Activated naive CD8-positive, alpha-beta T cell (primary cell): ENCODE data around the gene AWAT2.
"Not testable (repeated sequence)": the region's sequence is repeated elsewhere in the genome, so short reads cannot be mapped to it uniquely, and the experiment has no call there.

Experiments used
- H3K27ac Mint-ChIP-seq: one replicate; pipeline ENCODE4 v1.8.0; 2021; ENCODE audit warnings: mixed read lengths
- H3K27me3 Mint-ChIP-seq: one replicate; pipeline ENCODE4 v1.8.0; 2021; ENCODE audit warnings: mixed read lengths
- H3K36me3 Mint-ChIP-seq: one replicate; pipeline ENCODE4 v1.8.0; 2021; ENCODE audit warnings: mixed read lengths
- H3K4me1 Mint-ChIP-seq: one replicate; pipeline ENCODE4 v1.8.0; 2021; ENCODE audit warnings: low read depth, mixed read lengths
- H3K4me3 Mint-ChIP-seq: one replicate; pipeline ENCODE4 v1.8.0; 2021; ENCODE audit warnings: mild to moderate bottlenecking, mixed read lengths
- H3K9me3 Mint-ChIP-seq: one replicate; pipeline ENCODE4 v1.8.0; 2021; ENCODE audit warnings: low read depth, mixed read lengths

AWAT2 gene

GRCh38 chrX:70029863-70030262 lies 19.9 kb downstream of the AWAT2 start:
- Mint-ChIP-seq H3K27me3 (no peaks in the 10 kb centered on the region), H3K4me1 (peaks cover 38% of the 10 kb centered on the region), H3K36me3 (no peaks in the 10 kb centered on the region), H3K9me3 (no peaks in the 10 kb centered on the region), H3K27ac (no peak overlapping the region), H3K4me3 (no peak overlapping the region)

- Mint-ChIP-seq H3K36me3 (no peaks in the 10 kb centered on the region), H3K27ac (no peak overlapping the region), H3K4me3 (no peak overlapping the region), H3K9me3 (no peaks in the 10 kb centered on the region), H3K4me1 (peaks cover 43% of the 10 kb centered on the region), H3K27me3 (no peaks in the 10 kb centered on the region)
Observed at GRCh38 chrX:70026851-70027200, 22.9 kb downstream of the AWAT2 start.

GRCh38 chrX:70026112-70026850 lies 23.5 kb downstream of the AWAT2 start:
- Mint-ChIP-seq H3K27me3 (no peaks in the 10 kb centered on the region), H3K27ac (no peak overlapping the region), H3K4me1 (peaks cover 42% of the 10 kb centered on the region), H3K4me3 (peak overlapping the region; percentile 32), H3K9me3 (no peaks in the 10 kb centered on the region), H3K36me3 (no peaks in the 10 kb centered on the region)

GRCh38 chrX:70025464-70025863 lies 24.3 kb downstream of the AWAT2 start:
- no peaks in the 10 kb centered on the region for H3K9me3 Mint-ChIP-seq
- H3K36me3 Mint-ChIP-seq = no peaks in the 10 kb centered on the region
- peaks cover 39% of the 10 kb centered on the region for H3K4me1 Mint-ChIP-seq
- no peak overlapping the region for H3K4me3 Mint-ChIP-seq
- H3K27ac Mint-ChIP-seq = no peak overlapping the region
- H3K27me3 Mint-ChIP-seq = no peaks in the 10 kb centered on the region

- no peak overlapping the region for H3K27ac Mint-ChIP-seq
- H3K9me3 Mint-ChIP-seq = no peaks in the 10 kb centered on the region
- H3K4me1 Mint-ChIP-seq = peaks cover 31% of the 10 kb centered on the region
- no peak overlapping the region for H3K4me3 Mint-ChIP-seq
- H3K36me3 Mint-ChIP-seq = no peaks in the 10 kb centered on the region
- H3K27me3 Mint-ChIP-seq = no peaks in the 10 kb centered on the region
Observed at GRCh38 chrX:70022616-70023015, 27.1 kb downstream of the AWAT2 start.

GRCh38 chrX:70016513-70016912 lies 33.2 kb downstream of the AWAT2 start:
- Mint-ChIP-seq H3K36me3 (no peaks in the 10 kb centered on the region), H3K4me1 (peaks cover 30% of the 10 kb centered on the region), H3K27me3 (no peaks in the 10 kb centered on the region), H3K9me3 (no peaks in the 10 kb centered on the region), H3K4me3 (peak overlapping the region; percentile 6), H3K27ac (peak overlapping the region; percentile 50)

- no peaks in the 10 kb centered on the region for H3K9me3 Mint-ChIP-seq
- H3K4me3 Mint-ChIP-seq = no peak overlapping the region
- peaks cover 30% of the 10 kb centered on the region for H3K4me1 Mint-ChIP-seq
- no peaks in the 10 kb centered on the region for H3K27me3 Mint-ChIP-seq
- H3K27ac Mint-ChIP-seq = no peak overlapping the region
- H3K36me3 Mint-ChIP-seq = no peaks in the 10 kb centered on the region
Observed at GRCh38 chrX:70013466-70014381, 36.0 kb downstream of the AWAT2 start.

- no peaks in the 10 kb centered on the region for H3K9me3 Mint-ChIP-seq
- H3K27me3 Mint-ChIP-seq = no peaks in the 10 kb centered on the region
- no peaks in the 10 kb centered on the region for H3K36me3 Mint-ChIP-seq
- no peak overlapping the region for H3K27ac Mint-ChIP-seq
- no peak overlapping the region for H3K4me3 Mint-ChIP-seq
- peaks cover 30% of the 10 kb centered on the region for H3K4me1 Mint-ChIP-seq
Observed at GRCh38 chrX:70012756-70013155, 37.0 kb downstream of the AWAT2 start.

GRCh38 chrX:70009970-70010369 lies 39.8 kb downstream of the AWAT2 start:
- H3K36me3 Mint-ChIP-seq = no peaks in the 10 kb centered on the region
- no peaks in the 10 kb centered on the region for H3K9me3 Mint-ChIP-seq
- peaks cover 10% of the 10 kb centered on the region for H3K4me1 Mint-ChIP-seq
- H3K27me3 Mint-ChIP-seq = no peaks in the 10 kb centered on the region
- no peak overlapping the region for H3K4me3 Mint-ChIP-seq
- no peak overlapping the region for H3K27ac Mint-ChIP-seq

- Mint-ChIP-seq H3K36me3 (no peaks in the 10 kb centered on the region), H3K9me3 (no peaks in the 10 kb centered on the region), H3K27ac (no peak overlapping the region), H3K4me1 (peaks cover 4% of the 10 kb centered on the region), H3K4me3 (peak overlapping the region; percentile 23), H3K27me3 (no peaks in the 10 kb centered on the region)
Observed at GRCh38 chrX:70009049-70009448, 40.7 kb downstream of the AWAT2 start.

- Mint-ChIP-seq H3K27me3 (no peaks in the 10 kb centered on the region), H3K4me1 (peaks cover 2% of the 10 kb centered on the region), H3K27ac (no peak overlapping the region), H3K9me3 (no peaks in the 10 kb centered on the region), H3K36me3 (no peaks in the 10 kb centered on the region), H3K4me3 (no peak overlapping the region)
Observed at GRCh38 chrX:70007946-70008345, 41.8 kb downstream of the AWAT2 start.

GRCh38 chrX:70001708-70002341 lies 47.9 kb downstream of the AWAT2 start:
- no peak overlapping the region for H3K4me3 Mint-ChIP-seq
- H3K27ac Mint-ChIP-seq = no peak overlapping the region
- H3K4me1 Mint-ChIP-seq = no peaks in the 10 kb centered on the region
- no peaks in the 10 kb centered on the region for H3K9me3 Mint-ChIP-seq
- no peaks in the 10 kb centered on the region for H3K27me3 Mint-ChIP-seq
- peaks cover 4% of the 10 kb centered on the region for H3K36me3 Mint-ChIP-seq

- Mint-ChIP-seq H3K4me1 (no peaks in the 10 kb centered on the region), H3K4me3 (no peak overlapping the region), H3K9me3 (no peaks in the 10 kb centered on the region), H3K36me3 (peaks cover 4% of the 10 kb centered on the region), H3K27ac (no peak overlapping the region), H3K27me3 (no peaks in the 10 kb centered on the region)
Observed at GRCh38 chrX:70001269-70001668, 48.5 kb downstream of the AWAT2 start.

GRCh38 chrX:69998299-69998698 lies 51.4 kb downstream of the AWAT2 start:
- H3K4me1 Mint-ChIP-seq, H3K27me3 Mint-ChIP-seq, H3K27ac Mint-ChIP-seq, H3K9me3 Mint-ChIP-seq, H3K4me3 Mint-ChIP-seq, H3K36me3 Mint-ChIP-seq: not testable (repeated sequence)

- Mint-ChIP-seq H3K27ac (no peak overlapping the region), H3K27me3 (no peaks in the 10 kb centered on the region), H3K36me3 (peaks cover 4% of the 10 kb centered on the region), H3K4me1 (no peaks in the 10 kb centered on the region), H3K4me3 (no peak overlapping the region), H3K9me3 (no peaks in the 10 kb centered on the region)
Observed at GRCh38 chrX:69996113-69996468, 53.6 kb downstream of the AWAT2 start.
